Large intestine (tissue), 3 donors: ENCODE data around the gene NTNG1. TPM values are rescaled to one million over a fixed set of nuclear protein-coding genes. Genes with fewer than 3 reads are reported as not detected.

Experiments
- DNase-seq, 2 donors: peaks; one replicate each; pipeline versions ENCODE4 v3.0.0 to v3.0.0-alpha.2; 2013
- H3K27ac ChIP-seq: one replicate; pipeline ENCODE4 v1.5.1; 2013; ENCODE audit warnings: low read length
- H3K27me3 ChIP-seq: 2 replicates; pipeline ENCODE4 v1.6.1; 2013; ENCODE audit warnings: low read length; ENCODE audit not compliant: control insufficient read depth, insufficient read depth
- H3K36me3 ChIP-seq: 2 replicates; pipeline ENCODE4 v1.6.1; 2013; ENCODE audit warnings: low read length; ENCODE audit not compliant: control insufficient read depth, insufficient read depth
- H3K4me1 ChIP-seq: one replicate; pipeline ENCODE4 v1.6.1; 2013; ENCODE audit warnings: low read length; ENCODE audit not compliant: control insufficient read depth, insufficient read depth
- H3K4me3 ChIP-seq: one replicate; pipeline ENCODE4 v1.5.1; 2013; ENCODE audit warnings: low read length
- H3K9me3 ChIP-seq: one replicate; pipeline ENCODE4 v1.6.1; 2013; ENCODE audit warnings: mild to moderate bottlenecking, low read depth, low read length, moderate library complexity; ENCODE audit not compliant: control insufficient read depth
- WGBS: methylation state at CpG from one replicate; pipeline ENCODE4 v1.1.5; 2013; ENCODE audit warnings: low lambda C conversion rate; ENCODE audit not compliant: insufficient coverage; 5-methylcytosine and 5-hydroxymethylcytosine counted together
- polyA plus RNA-seq: library from polyadenylated mRNA; unstranded; fragments of 120-200 nt; gene quantifications from one replicate; pipeline ENCODE4 v1.2.1, GENCODE V29; 2013

The NTNG1 gene
- polyA plus RNA-seq, 1 donor: 4.9 TPM

DNA sequence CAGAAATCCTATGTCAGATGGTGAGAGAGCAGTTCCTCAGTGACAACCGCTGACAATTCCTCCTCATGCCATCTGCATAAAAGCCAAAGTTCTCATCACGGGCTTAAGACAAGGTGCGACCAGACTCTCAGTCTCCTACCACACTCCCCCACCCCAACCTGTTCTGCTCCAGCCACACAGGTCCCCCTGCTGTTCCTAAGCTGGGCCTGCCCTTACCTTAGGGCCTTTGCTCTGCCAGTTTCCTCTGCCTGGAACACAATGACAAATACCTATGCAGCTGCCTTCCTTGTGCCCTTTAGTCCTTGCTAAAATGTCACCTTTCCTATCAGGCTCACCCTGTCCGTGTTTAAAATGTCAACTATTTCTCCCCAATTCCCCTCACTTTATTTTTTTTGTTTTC, 382.2 kb downstream of the NTNG1 start:
- Histone ChIP-seq H3K27ac (no peak overlapping the region), H3K4me1 (no peaks in the 10 kb centered on the region), H3K27me3 (no peaks in the 10 kb centered on the region), H3K36me3 (no peaks in the 10 kb centered on the region), H3K4me3 (no peak overlapping the region), H3K9me3 (no peaks in the 10 kb centered on the region)
- DNase-seq: no peak
- 53% methylated on average over 3 of the region's 4 CpGs for WGBS

GRCh38 chr1:107523736-107524135, 382.9 kb downstream of the NTNG1 start:
- WGBS: 58% methylated on average over 3 of the region's 4 CpGs
- no peak overlapping the region for H3K4me3 ChIP-seq
- H3K4me1 ChIP-seq: no peaks in the 10 kb centered on the region
- no peaks in the 10 kb centered on the region for H3K27me3 ChIP-seq
- no peak for DNase-seq
- H3K9me3 ChIP-seq: no peaks in the 10 kb centered on the region
- H3K27ac ChIP-seq: no peak overlapping the region
- no peaks in the 10 kb centered on the region for H3K36me3 ChIP-seq

- H3K27ac ChIP-seq: no peak overlapping the region
- H3K36me3 ChIP-seq: no peaks in the 10 kb centered on the region
- WGBS: no CpG with 5 or more reads among the region's 2 CpGs
- no peaks in the 10 kb centered on the region for H3K9me3 ChIP-seq
- H3K4me1 ChIP-seq: no peaks in the 10 kb centered on the region
- no peaks in the 10 kb centered on the region for H3K27me3 ChIP-seq
- no peak overlapping the region for H3K4me3 ChIP-seq
- DNase-seq: no peak
These were observed 383.5 kb downstream of the NTNG1 start for GRCh38 chr1:107524301-107524700.

GRCh38 chr1:107525145-107525544, 384.3 kb downstream of the NTNG1 start:
- H3K4me3 ChIP-seq: no peak overlapping the region
- WGBS: no CpG with 5 or more reads among the region's 1 CpG
- no peak for DNase-seq

DNA sequence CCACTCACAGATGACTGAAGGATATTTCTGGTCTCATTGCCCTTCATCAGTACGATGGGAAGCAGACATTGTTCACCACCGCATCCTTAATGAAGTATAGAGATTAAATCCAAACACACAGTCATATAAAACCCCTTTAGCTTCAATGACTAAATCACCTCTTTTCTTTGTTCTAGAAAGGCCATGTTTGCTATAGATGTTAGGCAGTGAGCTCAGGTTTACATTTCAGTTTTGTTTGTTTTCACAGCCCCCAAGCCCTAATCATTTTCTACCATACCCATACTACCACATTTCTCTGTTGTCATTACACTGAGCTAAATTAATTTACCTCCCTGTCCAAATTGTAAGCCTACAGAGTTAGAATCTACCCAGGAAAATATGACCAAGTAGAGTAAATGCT, 385.1 kb downstream of the NTNG1 start:
- no CpG with 5 or more reads among the region's 2 CpGs for WGBS
- Histone ChIP-seq H3K36me3 (no peaks in the 10 kb centered on the region), H3K9me3 (no peaks in the 10 kb centered on the region), H3K27me3 (no peaks in the 10 kb centered on the region), H3K4me1 (no peaks in the 10 kb centered on the region), H3K4me3 (no peak overlapping the region), H3K27ac (no peak overlapping the region)
- DNase-seq: no peak

More at GRCh38 chr1:107525145-107525544, 384.3 kb downstream of the NTNG1 start:
- Histone ChIP-seq H3K27ac (no peak overlapping the region), H3K9me3 (no peaks in the 10 kb centered on the region), H3K36me3 (no peaks in the 10 kb centered on the region), H3K27me3 (no peaks in the 10 kb centered on the region), H3K4me1 (no peaks in the 10 kb centered on the region)

- H3K4me3 ChIP-seq: no peak overlapping the region
- H3K9me3 ChIP-seq: no peaks in the 10 kb centered on the region
- WGBS: no CpG with 5 or more reads among the region's 2 CpGs
- no peaks in the 10 kb centered on the region for H3K27me3 ChIP-seq
- no peak for DNase-seq
- H3K4me1 ChIP-seq: no peaks in the 10 kb centered on the region
- H3K27ac ChIP-seq: no peak overlapping the region
- no peaks in the 10 kb centered on the region for H3K36me3 ChIP-seq
These were observed 385.8 kb downstream of the NTNG1 start for GRCh38 chr1:107526524-107527198.

DNA sequence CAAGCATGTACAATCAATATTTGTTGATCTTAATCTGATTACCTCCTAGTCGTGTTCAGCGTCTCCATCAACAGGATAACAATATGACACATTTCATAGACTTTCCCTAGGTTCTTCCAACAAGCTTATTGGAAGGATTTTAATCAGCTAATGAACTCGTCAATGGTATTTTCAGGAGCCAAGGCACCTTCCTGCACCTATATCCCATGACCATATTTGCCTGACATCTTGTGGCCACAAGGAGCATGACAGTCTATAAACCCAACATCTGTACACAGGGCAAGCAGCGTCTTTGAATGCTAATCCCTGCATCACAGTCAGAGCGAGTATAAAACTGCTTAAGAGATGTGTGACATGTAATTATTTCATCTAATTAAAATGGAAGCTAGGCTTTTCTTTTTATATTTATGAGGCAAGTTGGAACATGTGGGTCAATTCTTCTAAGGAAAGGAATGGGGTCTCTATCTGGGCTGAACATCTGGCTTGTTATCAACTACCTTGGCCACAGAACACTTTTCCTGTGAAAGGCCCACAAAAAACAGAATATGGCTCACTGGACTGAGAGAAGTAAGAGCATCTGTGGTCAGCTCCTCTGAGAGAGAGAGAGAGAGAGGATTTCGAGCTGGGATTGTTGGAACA, 388.8 kb downstream of the NTNG1 start:
- H3K4me3 ChIP-seq: no peak overlapping the region
- DNase-seq: peak; percentile 42 to 47
- no peak overlapping the region for H3K27ac ChIP-seq
- 11% methylated on average over 2 of the region's 6 CpGs for WGBS
- H3K4me1 ChIP-seq: no peaks in the 10 kb centered on the region
- H3K9me3 ChIP-seq: no peaks in the 10 kb centered on the region
- no peaks in the 10 kb centered on the region for H3K27me3 ChIP-seq
- no peaks in the 10 kb centered on the region for H3K36me3 ChIP-seq

DNA sequence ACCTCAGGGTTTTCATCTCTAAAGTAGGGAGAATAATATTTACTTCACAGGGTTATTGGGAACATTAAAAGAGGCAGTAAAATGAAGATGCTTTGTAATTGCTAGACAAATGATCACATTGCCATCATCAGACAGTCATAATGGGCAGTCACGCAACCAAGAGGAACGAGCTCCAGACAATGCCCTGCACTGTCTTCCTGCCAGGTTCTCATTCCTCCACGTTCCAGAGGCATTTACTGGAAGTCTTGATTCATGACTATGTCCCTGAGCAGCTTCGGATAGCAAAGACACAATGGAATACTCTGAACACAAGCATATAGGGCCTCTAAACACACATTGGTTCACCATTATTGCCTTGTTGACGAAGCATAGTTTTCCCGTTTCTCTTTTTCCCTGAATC, 389.7 kb downstream of the NTNG1 start:
- WGBS: 71% methylated on average over 2 of the region's 6 CpGs
- Histone ChIP-seq H3K9me3 (no peaks in the 10 kb centered on the region), H3K27ac (no peak overlapping the region), H3K27me3 (no peaks in the 10 kb centered on the region), H3K4me3 (no peak overlapping the region), H3K4me1 (no peaks in the 10 kb centered on the region), H3K36me3 (no peaks in the 10 kb centered on the region)
- DNase-seq: no peak

DNA sequence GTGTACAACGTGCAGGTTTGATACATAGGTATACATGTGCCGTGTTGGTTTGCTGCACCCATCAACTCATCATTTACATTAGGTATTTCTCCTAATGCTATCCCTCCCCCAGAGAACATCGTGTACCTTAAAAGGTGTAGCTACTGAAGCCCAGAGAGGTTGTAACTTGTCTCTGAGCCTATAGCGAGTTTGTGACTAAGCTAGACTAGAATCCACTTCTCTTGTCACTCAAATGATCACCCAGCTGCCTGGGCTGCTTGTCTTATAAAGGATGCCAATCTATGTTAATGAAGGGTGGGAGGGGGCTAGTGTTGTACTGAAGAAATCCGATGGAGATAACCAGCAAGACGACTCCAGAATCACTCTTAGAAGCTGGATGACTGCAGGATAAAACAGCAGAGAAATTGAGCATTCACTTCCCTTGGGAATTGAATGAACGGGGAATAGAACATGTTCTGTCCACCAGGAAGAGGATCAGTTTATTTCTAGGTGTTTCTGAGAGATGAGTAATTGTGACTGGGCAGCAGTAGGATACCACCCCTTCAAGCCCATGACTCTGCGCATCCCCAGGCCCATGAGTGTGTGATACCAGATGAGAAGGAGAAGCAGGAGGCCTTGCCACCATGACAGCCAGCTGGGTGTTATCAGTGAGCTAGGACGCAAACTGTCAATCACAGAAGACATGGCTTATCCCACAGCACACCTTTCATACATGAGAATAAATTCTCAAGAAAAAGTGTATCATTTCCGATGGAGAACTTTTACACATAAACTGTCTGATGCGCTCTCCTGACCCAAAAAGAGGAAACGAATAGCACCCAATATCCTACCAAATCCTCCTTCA, 390.4 kb downstream of the NTNG1 start:
- H3K27ac ChIP-seq: no peak overlapping the region
- H3K4me1 ChIP-seq: no peaks in the 10 kb centered on the region
- H3K9me3 ChIP-seq: no peaks in the 10 kb centered on the region
- no peak for DNase-seq
- H3K4me3 ChIP-seq: no peak overlapping the region
- H3K36me3 ChIP-seq: no peaks in the 10 kb centered on the region
- H3K27me3 ChIP-seq: no peaks in the 10 kb centered on the region
- 100% methylated on average over 1 of the region's 12 CpGs for WGBS

GRCh38 chr1:107532318-107532717, 391.5 kb downstream of the NTNG1 start:
- no peak for DNase-seq
- Histone ChIP-seq H3K27ac (no peak overlapping the region), H3K36me3 (no peaks in the 10 kb centered on the region), H3K4me1 (no peaks in the 10 kb centered on the region), H3K9me3 (no peaks in the 10 kb centered on the region), H3K4me3 (no peak overlapping the region), H3K27me3 (no peaks in the 10 kb centered on the region)
- no CpG with 5 or more reads among the region's 5 CpGs for WGBS
